GM12878 (cell line): Measurements from ENCODE around the gene PXT1. TPM values are rescaled to one million over a fixed set of nuclear protein-coding genes. Genes with fewer than 3 reads are reported as not detected.

ENCODE experiments used
- ATAC-seq: fragments of 200-7000 bp; cut with Tn5 transposase; 3 replicates; pipeline ENCODE4 v1.9.1; 2020; ENCODE audit warnings: mild to moderate bottlenecking, moderate library complexity
- BruUV-seq: library from RNA; stranded (reverse); fragments of 400-500 nt; replicated peaks from 2 replicates; lab custom pipeline; 2021; lab: Mats Ljungman, UMichigan
- CTCF ChIA-PET: fragments of 300-600 bp; sonication (Branson Sonifier 250); formaldehyde crosslinking; extraction: SDS; loops from one replicate; lab custom pipeline; 2021; ENCODE audit warnings: inconsistent platforms; lab: Yijun Ruan, JAX
- POLR2A ChIA-PET: fragments of 350-600 bp; formaldehyde crosslinking; extraction: SDS; loops from one replicate; lab custom pipeline; 2021; ENCODE audit warnings: inconsistent platforms; lab: Charles Lee
- RAD21 ChIA-PET: fragments of 300-600 bp; sonication (Branson Sonifier 250); formaldehyde crosslinking; loops from one replicate; lab custom pipeline; 2023; ENCODE audit warnings: antibody characterized with exemption; ENCODE audit not compliant: unreplicated experiment; lab: Charles Lee
- SMC1A ChIA-PET: fragments of 300-600 bp; sonication (Branson Sonifier 250); formaldehyde crosslinking; loops from one replicate; lab custom pipeline; 2023; ENCODE audit not compliant: unreplicated experiment, uncharacterized antibody; lab: Charles Lee
- DNase-seq: peaks from one replicate; pipeline ENCODE4 v3.0.0-alpha.2; 2011; ENCODE audit warnings: low read depth, low spot score
- FAIRE-seq: peaks from 3 replicates; lab custom pipeline; 2011; peaks lifted over from hg19 to GRCh38; lab: Jason Lieb, UNC
- H2AFZ ChIP-seq: 2 replicates; pipeline ENCODE4 v1.6.0; 2011; ENCODE audit warnings: low read depth, low read length, control low read depth; ENCODE audit not compliant: control insufficient read depth
- H3K27ac ChIP-seq: 2 replicates; pipeline ENCODE4 v1.5.1; 2011; ENCODE audit warnings: control low read depth; ENCODE audit not compliant: control insufficient read depth, insufficient read depth
- H3K27me3 ChIP-seq, 2 experiments: replicated peaks in 1 of 2; 2 replicates each; pipeline versions ENCODE4 v1.6.0 to v1.6.1; 2011; ENCODE audit warnings: low read length in 1 of 2; ENCODE audit not compliant: control insufficient read depth in 2 of 2, insufficient read depth in 2 of 2
- H3K36me3 ChIP-seq, 2 experiments: 2 replicates each; pipeline ENCODE4 v1.5.1; 2011; ENCODE audit warnings: low read length in 1 of 2; ENCODE audit not compliant: control insufficient read depth in 2 of 2, insufficient read depth in 2 of 2
- H3K4me1 ChIP-seq: 2 replicates; pipeline ENCODE4 v1.6.1; 2011; ENCODE audit warnings: mild to moderate bottlenecking, low read length, moderate library complexity, mixed read lengths; ENCODE audit not compliant: control insufficient read depth, insufficient read depth
- H3K4me2 ChIP-seq: 2 replicates; pipeline ENCODE4 v1.6.0; 2011; ENCODE audit warnings: control low read depth; ENCODE audit not compliant: control insufficient read depth, insufficient read depth
- H3K4me3 ChIP-seq: fragments of 200-600 bp; sonication (generic); 2 replicates; pipeline ENCODE4 v1.5.1; 2016
- H3K79me2 ChIP-seq: 2 replicates; pipeline ENCODE4 v1.6.0; 2011; ENCODE audit warnings: low read length; ENCODE audit not compliant: control insufficient read depth, insufficient read depth
- H3K9ac ChIP-seq: 2 replicates; pipeline ENCODE4 v1.8.0; 2011; ENCODE audit warnings: low read length, control low read depth, mixed read lengths; ENCODE audit not compliant: control insufficient read depth, insufficient read depth
- H3K9me3 ChIP-seq: replicated peaks from 3 replicates; pipeline ENCODE4 v1.5.1; 2011; ENCODE audit warnings: mild to moderate bottlenecking, low read length; ENCODE audit not compliant: control insufficient read depth, insufficient read depth
- H4K20me1 ChIP-seq: 2 replicates; pipeline ENCODE4 v1.6.0; 2011; ENCODE audit not compliant: control insufficient read depth, insufficient read depth
- NFIC ChIP-seq: IDR thresholded peaks from 2 replicates; pipeline ENCODE4 v1.6.1; 2012; ENCODE audit warnings: low read depth, mild to moderate bottlenecking, inconsistent platforms, low read length, moderate library complexity
- RAD21 ChIP-seq: IDR thresholded peaks from 2 replicates; pipeline ENCODE4 v1.6.1; 2011; ENCODE audit warnings: mild to moderate bottlenecking, low read depth, low read length, moderate library complexity; ENCODE audit not compliant: insufficient read depth
- SRF ChIP-seq, 2 experiments: IDR thresholded peaks; 2 replicates each; pipeline ENCODE4 v1.6.1; 2011; ENCODE audit warnings: low read depth in 2 of 2, low read length in 2 of 2, mild to moderate bottlenecking in 1 of 2, moderate library complexity in 1 of 2
- STAT3 ChIP-seq: IDR thresholded peaks from 2 replicates; pipeline ENCODE4 v1.6.1; 2011; ENCODE audit warnings: low read depth, low read length, improper control_type of control experiment
- ZNF622 ChIP-seq: fragments of 450-650 bp; IDR thresholded peaks from 2 replicates; pipeline ENCODE4 v1.6.1; 2017; ENCODE audit warnings: mild to moderate bottlenecking, inconsistent platforms
- ZSCAN29 ChIP-seq: fragments of 450-650 bp; IDR thresholded peaks from 2 replicates; pipeline ENCODE4 v1.6.1; 2017; ENCODE audit warnings: mild to moderate bottlenecking, moderate library complexity
- in situ Hi-C: fragments of 300-500 bp; cut with MboI; formaldehyde crosslinking; loops from 9 replicates; pipeline ENCODE4 v1.14.3; 2018; ENCODE audit warnings: mixed read lengths
- intact Hi-C: fragments of 100-400 bp; cut with micrococcal nuclease; formaldehyde crosslinking; loops from one replicate; pipeline ENCODE4 v1.14.2; 2022; ENCODE audit not compliant: unreplicated experiment
- polyA plus RNA-seq, 11 experiments: library from polyadenylated mRNA; depleted of rRNA in 4 of 11; unstranded in 6 of 11; stranded (reverse) in 5 of 11; fragments of >200 nt; fragmentation: Nextera tagmentation in 4 of 11; fragmentation: Illumina TruSeq in 1 of 11; extraction: Ambion mirVana in 4 of 11; extraction: Trizol in 1 of 11; gene quantifications; 1 replicate in 1 of 11; 2 replicates in 10 of 11; pipeline versions ENCODE4 v1.2.1 to v1.2.3, GENCODE V29; 2011 to 2016; ENCODE audit warnings: inconsistent platforms in 2 of 11, missing spikeins in 2 of 11, low read depth in 1 of 11
- total RNA-seq, 4 experiments: library from RNA; depleted of rRNA in 3 of 4; stranded (reverse); fragments of >200 nt in 3 of 4; fragmentation: Illumina TruSeq in 1 of 4; extraction: Trizol in 1 of 4; gene quantifications; 2 replicates each; pipeline versions ENCODE4 v1.2.1 to v1.2.3, GENCODE V29; 2013 to 2021
- TF ChIP-seq, protein P1 (sequence below): fragments of 450-650 bp; IDR thresholded peaks from 2 replicates; pipeline ENCODE4 v1.6.1; 2017; ENCODE audit warnings: mild to moderate bottlenecking, low read depth, inconsistent platforms; ENCODE audit not compliant: poor library complexity, severe bottlenecking

The PXT1 gene
- total and polyA plus RNA-seq, 10 of the 15 experiments (the other 5 are each of a cell fraction or from before 2014, with no cell fraction given), result 0.27 to 2.9 (median 0.50) TPM

DNA sequence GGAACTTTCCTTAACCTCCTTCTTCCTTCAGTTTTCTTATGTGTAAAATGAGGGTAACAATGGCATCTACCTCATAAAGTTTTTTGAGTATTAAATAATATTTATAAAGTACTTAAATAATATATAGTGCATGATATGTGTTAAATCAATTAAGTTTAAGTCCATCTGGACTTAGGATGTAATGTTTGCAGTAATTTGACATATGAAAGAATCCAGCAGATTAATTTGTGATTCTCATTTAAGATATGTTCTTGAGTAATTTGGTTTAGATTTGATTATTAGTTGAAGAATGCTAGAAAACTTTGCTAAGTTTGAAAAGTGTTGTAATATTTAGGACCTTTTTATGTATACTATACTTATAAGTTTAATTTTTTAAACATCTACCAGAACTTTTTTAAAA, 18.3 kb upstream of the PXT1 start:
- SMC1A ChIA-PET, result interaction anchor here (0.6 to 3.6 kb wide), 3 partner anchors 10 to 18 kb away, joined by 3 to 14 read pairs (median 6); partner anchors contain the start of gene KCTD20
- CTCF ChIA-PET, result interaction anchor here (0.5 to 1.3 kb wide), 3 partner anchors 9 to 17 kb away, joined by 3 to 4 read pairs (median 3); no protein-coding TSS in a partner anchor

More for the DNA sequence above, 18.3 kb upstream of the PXT1 start:
- in situ Hi-C loops, result no loop called here
- Histone ChIP-seq H3K79me2 (peaks cover 29% of the 10 kb centered on the region), H3K27ac (no peak overlapping the region), H3K4me1 (no peaks in the 10 kb centered on the region), H3K36me3 (peaks cover 0 to 2% of the 10 kb centered on the region in 2 experiments; a peak in 1 of 4 replicates), H3K4me3 (no peak overlapping the region), H4K20me1 (no peaks in the 10 kb centered on the region), H3K9ac (no peak overlapping the region), H3K4me2 (no peak overlapping the region), H2AFZ (no peak overlapping the region), H3K27me3 (no peaks in the 10 kb centered on the region), H3K9me3 (no peaks in the 10 kb centered on the region)
- ChIA-PET RAD21 (no interaction called here), POLR2A (interaction anchor here (1.1 kb wide), 1 partner anchor 9 kb away, joined by 3 read pairs; no protein-coding TSS in a partner anchor)
- BruUV-seq, result no TSS peak
- TF ChIP-seq ZNF622, result no peak
- no peak for TF ChIP-seq ZSCAN29
- TF ChIP-seq STAT3, result no peak
- no peak for TF ChIP-seq NFIC
- no peak for TF ChIP-seq SRF (IDR thresholded peaks at IDR 0.05; ENCODE audit: low read depth in 2 of 2, low read length in 2 of 2)
- TF ChIP-seq RAD21, result no peak
- TF ChIP-seq, protein P1, sequence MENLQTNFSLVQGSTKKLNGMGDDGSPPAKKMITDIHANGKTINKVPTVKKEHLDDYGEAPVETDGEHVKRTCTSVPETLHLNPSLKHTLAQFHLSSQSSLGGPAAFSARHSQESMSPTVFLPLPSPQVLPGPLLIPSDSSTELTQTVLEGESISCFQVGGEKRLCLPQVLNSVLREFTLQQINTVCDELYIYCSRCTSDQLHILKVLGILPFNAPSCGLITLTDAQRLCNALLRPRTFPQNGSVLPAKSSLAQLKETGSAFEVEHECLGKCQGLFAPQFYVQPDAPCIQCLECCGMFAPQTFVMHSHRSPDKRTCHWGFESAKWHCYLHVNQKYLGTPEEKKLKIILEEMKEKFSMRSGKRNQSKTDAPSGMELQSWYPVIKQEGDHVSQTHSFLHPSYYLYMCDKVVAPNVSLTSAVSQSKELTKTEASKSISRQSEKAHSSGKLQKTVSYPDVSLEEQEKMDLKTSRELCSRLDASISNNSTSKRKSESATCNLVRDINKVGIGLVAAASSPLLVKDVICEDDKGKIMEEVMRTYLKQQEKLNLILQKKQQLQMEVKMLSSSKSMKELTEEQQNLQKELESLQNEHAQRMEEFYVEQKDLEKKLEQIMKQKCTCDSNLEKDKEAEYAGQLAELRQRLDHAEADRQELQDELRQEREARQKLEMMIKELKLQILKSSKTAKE, result no peak
- FAIRE-seq (no peak), DNase-seq (no peak), ATAC-seq (no peak)
- intact Hi-C loops, result no loop called here
